Liver (tissue), 9 donors: ENCODE measurements around the gene PWWP2B. TPM values are rescaled to one million over a fixed set of nuclear protein-coding genes. Genes with fewer than 3 reads are reported as not detected.

Source experiments
- DNase-seq: peaks from one replicate; pipeline ENCODE4 v3.0.0-alpha.2; 2017; ENCODE audit warnings: low spot score
- H3K27ac ChIP-seq, 2 donors: one replicate each; pipeline ENCODE4 v1.7.0; 2013; ENCODE audit warnings: inconsistent platforms in 2 of 2, low read length in 2 of 2, control low read depth in 1 of 2, low read depth in 1 of 2, mild to moderate bottlenecking in 1 of 2
- H3K27me3 ChIP-seq, 4 donors: one replicate each; pipeline versions ENCODE4 v1.6.1 to v1.7.0; 2013; ENCODE audit warnings: low read length in 3 of 4, inconsistent platforms in 1 of 4, mild to moderate bottlenecking in 1 of 4, moderate library complexity in 1 of 4; ENCODE audit not compliant: control insufficient read depth in 4 of 4, insufficient read depth in 4 of 4
- H3K36me3 ChIP-seq, 4 donors: one replicate each; pipeline versions ENCODE4 v1.6.1 to v1.7.0; 2013; ENCODE audit warnings: low read length in 3 of 4, mild to moderate bottlenecking in 3 of 4, low read depth in 1 of 4, moderate library complexity in 1 of 4; ENCODE audit not compliant: control insufficient read depth in 4 of 4, insufficient read depth in 3 of 4
- H3K4me1 ChIP-seq, 4 donors: one replicate each; pipeline versions ENCODE4 v1.6.1 to v1.7.0; 2013; ENCODE audit warnings: low read length in 3 of 4, mild to moderate bottlenecking in 3 of 4, moderate library complexity in 1 of 4; ENCODE audit not compliant: control insufficient read depth in 4 of 4, insufficient read depth in 4 of 4
- H3K4me3 ChIP-seq, 3 donors: one replicate each; pipeline versions ENCODE4 v1.6.1 to v1.7.0; 2013; ENCODE audit warnings: low read length in 3 of 3, control low read depth in 1 of 3, low read depth in 1 of 3, mild to moderate bottlenecking in 1 of 3
- H3K9ac ChIP-seq, 2 donors: one replicate each; pipeline ENCODE4 v1.7.0; 2013; ENCODE audit warnings: low read length in 2 of 2, mild to moderate bottlenecking in 2 of 2, moderate library complexity in 2 of 2, control low read depth in 1 of 2, low read depth in 1 of 2
- H3K9me3 ChIP-seq, 4 donors: one replicate each; pipeline versions ENCODE4 v1.6.1 to v1.7.0; 2013; ENCODE audit warnings: low read length in 3 of 4; ENCODE audit not compliant: control insufficient read depth in 4 of 4
- EGR1 ChIP-seq, 2 donors: IDR thresholded peaks; 2 replicates each; pipeline ENCODE4 v1.6.1; 2016 to 2018; ENCODE audit warnings: antibody characterized with exemption in 2 of 2, low read depth in 2 of 2
- FOXA1 ChIP-seq: IDR thresholded peaks from 2 replicates; pipeline ENCODE4 v1.6.1; 2016; ENCODE audit warnings: antibody characterized with exemption
- FOXA2 ChIP-seq: IDR thresholded peaks from 2 replicates; pipeline ENCODE4 v1.6.1; 2016; ENCODE audit warnings: antibody characterized with exemption
- GABPA ChIP-seq, 2 donors: IDR thresholded peaks in 1 of 2; conservative IDR thresholded peaks in 1 of 2; 2 replicates each; pipeline ENCODE4 v1.6.1; 2016; ENCODE audit warnings: antibody characterized with exemption in 2 of 2, mild to moderate bottlenecking in 1 of 2, moderate library complexity in 1 of 2
- HNF4A ChIP-seq, 2 donors: conservative IDR thresholded peaks; 2 replicates each; pipeline ENCODE4 v1.6.1; 2016; ENCODE audit warnings: antibody characterized with exemption in 2 of 2, mild to moderate bottlenecking in 2 of 2
- HNF4G ChIP-seq: IDR thresholded peaks from 2 replicates; pipeline ENCODE4 v1.6.1; 2016; ENCODE audit warnings: antibody characterized with exemption
- JUND ChIP-seq, 2 donors: IDR thresholded peaks; 2 replicates each; pipeline ENCODE4 v1.6.1; 2016; ENCODE audit warnings: antibody characterized with exemption in 2 of 2
- NR2F2 ChIP-seq: IDR thresholded peaks from 2 replicates; pipeline ENCODE4 v1.6.1; 2016; ENCODE audit warnings: antibody characterized with exemption
- RAD21 ChIP-seq, 2 donors: IDR thresholded peaks; 2 replicates each; pipeline ENCODE4 v1.6.1; 2016; ENCODE audit warnings: antibody characterized with exemption in 2 of 2, mild to moderate bottlenecking in 2 of 2
- RXRA ChIP-seq, 2 donors: IDR thresholded peaks; 2 replicates each; pipeline ENCODE4 v1.6.1; 2017 to 2018; ENCODE audit warnings: antibody characterized with exemption in 2 of 2, mild to moderate bottlenecking in 1 of 2
- SP1 ChIP-seq: IDR thresholded peaks from 2 replicates; pipeline ENCODE4 v1.6.1; 2018; ENCODE audit warnings: antibody characterized with exemption, mild to moderate bottlenecking
- TAF1 ChIP-seq: conservative IDR thresholded peaks from 2 replicates; pipeline ENCODE4 v1.6.1; 2016; ENCODE audit warnings: antibody characterized with exemption, mild to moderate bottlenecking
- YY1 ChIP-seq: IDR thresholded peaks from 2 replicates; pipeline ENCODE4 v1.6.1; 2016; ENCODE audit warnings: antibody characterized with exemption, mild to moderate bottlenecking
- WGBS: extraction: QIAGEN DNeasy Blood & Tissue Kit; methylation state at CpG from one replicate; pipeline ENCODE4 v1.1.7; 2013; 5-methylcytosine and 5-hydroxymethylcytosine counted together
- polyA plus RNA-seq, 2 donors: library from polyadenylated mRNA; stranded (reverse) in 1 of 2; unstranded in 1 of 2; fragments of 200-250 nt in 1 of 2; fragments of >200 nt in 1 of 2; fragmentation: Nextera tagmentation in 1 of 2; extraction: Ambion mirVana in 1 of 2; gene quantifications; one replicate each; pipeline versions ENCODE4 v1.2.1 to v1.2.3, GENCODE V29; 2013 to 2015
- total RNA-seq, 2 donors: library from RNA; depleted of rRNA; stranded (reverse); fragments of >200 nt; gene quantifications; one replicate each; pipeline ENCODE4 v1.2.3, GENCODE V29; 2014
- TF ChIP-seq, protein P1 (sequence below): fragments of 150-350 bp; IDR thresholded peaks from 2 replicates; pipeline ENCODE4 v1.5.1; 2017; ENCODE audit warnings: improper control_type of control experiment, low read depth, low read length; ENCODE audit not compliant: missing input control
- TF ChIP-seq, protein P2 (sequence below): IDR thresholded peaks from 2 replicates; pipeline ENCODE4 v1.6.1; 2016; ENCODE audit warnings: antibody characterized with exemption
- TF ChIP-seq, protein P3 (sequence below): IDR thresholded peaks from 2 replicates; pipeline ENCODE4 v1.6.1; 2016; ENCODE audit warnings: antibody characterized with exemption
- TF ChIP-seq, protein P4 (sequence below): IDR thresholded peaks from 2 replicates; pipeline ENCODE4 v1.6.1; 2016; ENCODE audit warnings: antibody characterized with exemption, mild to moderate bottlenecking
- TF ChIP-seq, protein P5 (sequence below): IDR thresholded peaks from 2 replicates; pipeline ENCODE4 v1.6.1; 2016; ENCODE audit warnings: antibody characterized with exemption
- donor health status: healthy.
- donor health status: healthy.
- donor health status: healthy.
- donor health status: healthy.
- donor health status: healthy.

Gene PWWP2B
- total and polyA plus RNA-seq, 4 donors: 0.75 to 4.2 (median 3.6) TPM

DNA sequence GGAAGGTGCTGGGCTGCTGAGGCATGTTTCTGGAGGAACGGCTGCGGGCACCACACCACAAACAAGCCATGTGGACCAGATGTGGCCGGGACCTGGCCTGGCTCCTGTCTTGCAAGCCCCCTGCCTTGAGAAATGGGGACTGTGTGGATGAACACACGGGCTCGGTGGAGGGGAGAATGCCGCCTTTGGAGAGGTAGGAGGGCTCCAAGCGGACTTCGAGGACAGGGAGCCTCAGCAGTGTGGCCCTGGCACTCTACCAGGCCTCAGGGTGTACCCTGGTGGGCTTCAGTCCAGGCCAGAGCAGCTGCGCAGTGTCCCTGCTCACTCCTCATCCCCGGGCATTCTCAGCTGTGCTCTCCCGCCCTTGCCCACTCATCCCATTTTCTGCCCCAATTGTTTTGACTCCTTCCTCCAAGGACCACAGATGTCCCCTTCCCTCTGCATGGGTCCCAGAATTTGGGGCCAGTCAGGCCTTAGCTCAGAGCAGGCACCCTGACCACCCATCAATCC is 31.5 kb downstream of the PWWP2B start:
- WGBS: 97% methylated on average over 11 of the region's 11 CpGs
- H3K36me3 ChIP-seq: no peaks in the 10 kb centered on the region
- H3K4me1 ChIP-seq: no peaks in the 10 kb centered on the region
- H3K27ac ChIP-seq: no peak overlapping the region
- no peaks in the 10 kb centered on the region for H3K9me3 ChIP-seq
- no peak overlapping the region for H3K9ac ChIP-seq
- H3K4me3 ChIP-seq: no peak overlapping the region
- no peak for TF ChIP-seq FOXA1
- H3K27me3 ChIP-seq: no peaks in the 10 kb centered on the region
- no peak for DNase-seq

DNA sequence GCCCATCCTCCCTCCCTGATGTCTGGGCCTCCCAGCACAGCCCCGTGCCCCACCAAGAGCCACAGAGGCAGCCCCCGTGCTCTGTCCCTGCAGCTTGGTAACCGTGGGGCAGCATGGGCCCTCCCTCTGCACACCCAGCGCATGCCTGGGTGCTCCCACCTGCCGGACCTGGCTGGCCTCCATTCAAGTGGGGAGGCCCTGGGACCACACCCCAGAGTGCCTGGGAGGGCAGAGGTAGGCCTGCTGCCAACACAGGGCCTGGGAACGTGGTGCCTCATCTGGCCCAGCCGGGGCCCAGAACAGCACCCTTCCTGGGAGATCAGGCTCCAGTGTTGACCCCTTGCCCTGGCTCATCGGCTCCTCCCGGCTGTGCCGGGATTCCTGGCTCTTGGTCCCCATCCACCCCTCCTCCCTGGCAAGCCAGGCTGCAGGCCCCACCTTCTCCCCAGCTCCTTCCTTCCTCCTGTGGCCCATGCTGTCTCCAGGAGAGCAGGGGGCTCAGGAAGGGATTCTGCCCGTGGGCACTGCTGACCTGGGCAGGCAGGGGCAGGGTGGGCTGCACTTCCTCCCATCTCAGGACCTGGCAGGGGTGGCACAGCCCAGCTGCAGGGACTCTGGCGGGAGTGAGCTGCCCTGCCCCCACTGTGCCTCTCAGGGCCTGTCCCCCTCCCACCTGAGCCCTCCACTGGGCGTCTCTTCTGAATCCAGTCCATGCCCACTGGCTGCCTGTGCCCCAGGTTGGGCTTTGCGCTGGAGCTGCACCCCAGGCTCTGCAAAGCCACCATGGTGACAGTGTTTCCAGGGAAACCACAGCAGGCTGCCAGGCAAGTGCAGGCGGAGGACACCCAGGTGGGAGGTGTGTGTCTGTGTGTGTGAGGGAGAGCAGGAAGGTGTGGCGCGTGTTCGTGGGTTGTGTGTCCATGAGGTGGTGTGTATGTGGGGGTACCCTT is 32.6 kb downstream of the PWWP2B start:
- Histone ChIP-seq H3K36me3 (no peaks in the 10 kb centered on the region), H3K9ac (no peak overlapping the region), H3K4me1 (no peaks in the 10 kb centered on the region), H3K27me3 (no peaks in the 10 kb centered on the region), H3K27ac (no peak overlapping the region), H3K4me3 (no peak overlapping the region), H3K9me3 (no peaks in the 10 kb centered on the region)
- TF ChIP-seq FOXA2 (no peak), RXRA (IDR thresholded peaks at IDR 0.05) (no peak), HNF4G (no peak), TAF1 (no peak), SP1 (no peak), HNF4A (conservative IDR thresholded peaks at IDR 0.05) (no peak), FOXA1 (no peak), RAD21 (IDR thresholded peaks at IDR 0.05) (no peak), EGR1 (IDR thresholded peaks at IDR 0.05; ENCODE audit: low read depth in 2 of 2) (no peak), NR2F2 (no peak), GABPA (IDR thresholded peaks at IDR 0.05 in 1 of 2, conservative IDR thresholded peaks at IDR 0.05 in 1 of 2) (no peak), YY1 (no peak), JUND (IDR thresholded peaks at IDR 0.05) (no peak)
- TF ChIP-seq, protein P1, sequence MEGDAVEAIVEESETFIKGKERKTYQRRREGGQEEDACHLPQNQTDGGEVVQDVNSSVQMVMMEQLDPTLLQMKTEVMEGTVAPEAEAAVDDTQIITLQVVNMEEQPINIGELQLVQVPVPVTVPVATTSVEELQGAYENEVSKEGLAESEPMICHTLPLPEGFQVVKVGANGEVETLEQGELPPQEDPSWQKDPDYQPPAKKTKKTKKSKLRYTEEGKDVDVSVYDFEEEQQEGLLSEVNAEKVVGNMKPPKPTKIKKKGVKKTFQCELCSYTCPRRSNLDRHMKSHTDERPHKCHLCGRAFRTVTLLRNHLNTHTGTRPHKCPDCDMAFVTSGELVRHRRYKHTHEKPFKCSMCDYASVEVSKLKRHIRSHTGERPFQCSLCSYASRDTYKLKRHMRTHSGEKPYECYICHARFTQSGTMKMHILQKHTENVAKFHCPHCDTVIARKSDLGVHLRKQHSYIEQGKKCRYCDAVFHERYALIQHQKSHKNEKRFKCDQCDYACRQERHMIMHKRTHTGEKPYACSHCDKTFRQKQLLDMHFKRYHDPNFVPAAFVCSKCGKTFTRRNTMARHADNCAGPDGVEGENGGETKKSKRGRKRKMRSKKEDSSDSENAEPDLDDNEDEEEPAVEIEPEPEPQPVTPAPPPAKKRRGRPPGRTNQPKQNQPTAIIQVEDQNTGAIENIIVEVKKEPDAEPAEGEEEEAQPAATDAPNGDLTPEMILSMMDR: no peak
- TF ChIP-seq, protein P2, sequence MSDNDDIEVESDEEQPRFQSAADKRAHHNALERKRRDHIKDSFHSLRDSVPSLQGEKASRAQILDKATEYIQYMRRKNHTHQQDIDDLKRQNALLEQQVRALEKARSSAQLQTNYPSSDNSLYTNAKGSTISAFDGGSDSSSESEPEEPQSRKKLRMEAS: no peak
- TF ChIP-seq, protein P3, sequence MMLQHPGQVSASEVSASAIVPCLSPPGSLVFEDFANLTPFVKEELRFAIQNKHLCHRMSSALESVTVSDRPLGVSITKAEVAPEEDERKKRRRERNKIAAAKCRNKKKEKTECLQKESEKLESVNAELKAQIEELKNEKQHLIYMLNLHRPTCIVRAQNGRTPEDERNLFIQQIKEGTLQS: no peak
- TF ChIP-seq, protein P4, sequence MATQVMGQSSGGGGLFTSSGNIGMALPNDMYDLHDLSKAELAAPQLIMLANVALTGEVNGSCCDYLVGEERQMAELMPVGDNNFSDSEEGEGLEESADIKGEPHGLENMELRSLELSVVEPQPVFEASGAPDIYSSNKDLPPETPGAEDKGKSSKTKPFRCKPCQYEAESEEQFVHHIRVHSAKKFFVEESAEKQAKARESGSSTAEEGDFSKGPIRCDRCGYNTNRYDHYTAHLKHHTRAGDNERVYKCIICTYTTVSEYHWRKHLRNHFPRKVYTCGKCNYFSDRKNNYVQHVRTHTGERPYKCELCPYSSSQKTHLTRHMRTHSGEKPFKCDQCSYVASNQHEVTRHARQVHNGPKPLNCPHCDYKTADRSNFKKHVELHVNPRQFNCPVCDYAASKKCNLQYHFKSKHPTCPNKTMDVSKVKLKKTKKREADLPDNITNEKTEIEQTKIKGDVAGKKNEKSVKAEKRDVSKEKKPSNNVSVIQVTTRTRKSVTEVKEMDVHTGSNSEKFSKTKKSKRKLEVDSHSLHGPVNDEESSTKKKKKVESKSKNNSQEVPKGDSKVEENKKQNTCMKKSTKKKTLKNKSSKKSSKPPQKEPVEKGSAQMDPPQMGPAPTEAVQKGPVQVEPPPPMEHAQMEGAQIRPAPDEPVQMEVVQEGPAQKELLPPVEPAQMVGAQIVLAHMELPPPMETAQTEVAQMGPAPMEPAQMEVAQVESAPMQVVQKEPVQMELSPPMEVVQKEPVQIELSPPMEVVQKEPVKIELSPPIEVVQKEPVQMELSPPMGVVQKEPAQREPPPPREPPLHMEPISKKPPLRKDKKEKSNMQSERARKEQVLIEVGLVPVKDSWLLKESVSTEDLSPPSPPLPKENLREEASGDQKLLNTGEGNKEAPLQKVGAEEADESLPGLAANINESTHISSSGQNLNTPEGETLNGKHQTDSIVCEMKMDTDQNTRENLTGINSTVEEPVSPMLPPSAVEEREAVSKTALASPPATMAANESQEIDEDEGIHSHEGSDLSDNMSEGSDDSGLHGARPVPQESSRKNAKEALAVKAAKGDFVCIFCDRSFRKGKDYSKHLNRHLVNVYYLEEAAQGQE: no peak
- TF ChIP-seq, protein P5, sequence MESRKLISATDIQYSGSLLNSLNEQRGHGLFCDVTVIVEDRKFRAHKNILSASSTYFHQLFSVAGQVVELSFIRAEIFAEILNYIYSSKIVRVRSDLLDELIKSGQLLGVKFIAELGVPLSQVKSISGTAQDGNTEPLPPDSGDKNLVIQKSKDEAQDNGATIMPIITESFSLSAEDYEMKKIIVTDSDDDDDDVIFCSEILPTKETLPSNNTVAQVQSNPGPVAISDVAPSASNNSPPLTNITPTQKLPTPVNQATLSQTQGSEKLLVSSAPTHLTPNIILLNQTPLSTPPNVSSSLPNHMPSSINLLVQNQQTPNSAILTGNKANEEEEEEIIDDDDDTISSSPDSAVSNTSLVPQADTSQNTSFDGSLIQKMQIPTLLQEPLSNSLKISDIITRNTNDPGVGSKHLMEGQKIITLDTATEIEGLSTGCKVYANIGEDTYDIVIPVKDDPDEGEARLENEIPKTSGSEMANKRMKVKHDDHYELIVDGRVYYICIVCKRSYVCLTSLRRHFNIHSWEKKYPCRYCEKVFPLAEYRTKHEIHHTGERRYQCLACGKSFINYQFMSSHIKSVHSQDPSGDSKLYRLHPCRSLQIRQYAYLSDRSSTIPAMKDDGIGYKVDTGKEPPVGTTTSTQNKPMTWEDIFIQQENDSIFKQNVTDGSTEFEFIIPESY: no peak
- 69% methylated on average over 18 of the region's 18 CpGs for WGBS
- DNase-seq: no peak
